Measurements from ENCODE around the gene C19orf47.

DNA sequence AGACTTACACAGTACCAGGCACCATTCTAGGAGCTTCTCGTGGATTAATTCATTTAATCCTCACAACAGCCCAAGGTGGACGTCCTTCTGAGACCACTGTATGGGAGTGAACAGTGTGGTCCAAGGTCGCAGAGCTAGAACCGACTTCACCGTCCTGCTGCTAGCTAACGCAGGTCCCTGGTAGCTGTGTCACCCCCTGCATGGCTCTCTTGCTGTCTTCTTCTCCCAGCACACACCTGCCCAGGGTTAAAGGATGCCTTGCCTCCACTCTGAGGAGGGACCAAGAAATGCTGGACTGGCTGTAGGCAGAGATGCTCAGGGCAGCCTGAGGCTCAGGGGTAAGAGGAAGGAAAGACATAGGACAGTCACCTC lies 66.0 kb downstream of the C19orf47 start:
- TF ChIP-seq EZH2 (IDR thresholded peaks at IDR 0.05; ENCODE audit: insufficient read depth, poor library complexity, severe bottlenecking): no peak
- TF ChIP-seq EZH2phosphoT487 (IDR thresholded peaks at IDR 0.05; ENCODE audit: insufficient read depth, low read depth): no peak
